Liver (tissue), 9 donors: ENCODE measurements around the gene ZNF555. TPM values are rescaled to one million over a fixed set of nuclear protein-coding genes. Genes with fewer than 3 reads are reported as not detected.

Experiments
- DNase-seq: peaks from one replicate; pipeline ENCODE4 v3.0.0-alpha.2; 2017; ENCODE audit warnings: low spot score
- H3K27ac ChIP-seq, 2 donors: one replicate each; pipeline ENCODE4 v1.7.0; 2013; ENCODE audit warnings: inconsistent platforms in 2 of 2, low read length in 2 of 2, control low read depth in 1 of 2, low read depth in 1 of 2, mild to moderate bottlenecking in 1 of 2
- H3K27me3 ChIP-seq, 4 donors: one replicate each; pipeline versions ENCODE4 v1.6.1 to v1.7.0; 2013; ENCODE audit warnings: low read length in 3 of 4, inconsistent platforms in 1 of 4, mild to moderate bottlenecking in 1 of 4, moderate library complexity in 1 of 4; ENCODE audit not compliant: control insufficient read depth in 4 of 4, insufficient read depth in 4 of 4
- H3K36me3 ChIP-seq, 4 donors: one replicate each; pipeline versions ENCODE4 v1.6.1 to v1.7.0; 2013; ENCODE audit warnings: low read length in 3 of 4, mild to moderate bottlenecking in 3 of 4, low read depth in 1 of 4, moderate library complexity in 1 of 4; ENCODE audit not compliant: control insufficient read depth in 4 of 4, insufficient read depth in 3 of 4
- H3K4me1 ChIP-seq, 4 donors: one replicate each; pipeline versions ENCODE4 v1.6.1 to v1.7.0; 2013; ENCODE audit warnings: low read length in 3 of 4, mild to moderate bottlenecking in 3 of 4, moderate library complexity in 1 of 4; ENCODE audit not compliant: control insufficient read depth in 4 of 4, insufficient read depth in 4 of 4
- H3K4me3 ChIP-seq, 3 donors: one replicate each; pipeline versions ENCODE4 v1.6.1 to v1.7.0; 2013; ENCODE audit warnings: low read length in 3 of 3, control low read depth in 1 of 3, low read depth in 1 of 3, mild to moderate bottlenecking in 1 of 3
- H3K9ac ChIP-seq, 2 donors: one replicate each; pipeline ENCODE4 v1.7.0; 2013; ENCODE audit warnings: low read length in 2 of 2, mild to moderate bottlenecking in 2 of 2, moderate library complexity in 2 of 2, control low read depth in 1 of 2, low read depth in 1 of 2
- H3K9me3 ChIP-seq, 4 donors: one replicate each; pipeline versions ENCODE4 v1.6.1 to v1.7.0; 2013; ENCODE audit warnings: low read length in 3 of 4; ENCODE audit not compliant: control insufficient read depth in 4 of 4
- EGR1 ChIP-seq, 2 donors: IDR thresholded peaks; 2 replicates each; pipeline ENCODE4 v1.6.1; 2016 to 2018; ENCODE audit warnings: antibody characterized with exemption in 2 of 2, low read depth in 2 of 2
- FOXA1 ChIP-seq: IDR thresholded peaks from 2 replicates; pipeline ENCODE4 v1.6.1; 2016; ENCODE audit warnings: antibody characterized with exemption
- FOXA2 ChIP-seq: IDR thresholded peaks from 2 replicates; pipeline ENCODE4 v1.6.1; 2016; ENCODE audit warnings: antibody characterized with exemption
- GABPA ChIP-seq, 2 donors: IDR thresholded peaks in 1 of 2; conservative IDR thresholded peaks in 1 of 2; 2 replicates each; pipeline ENCODE4 v1.6.1; 2016; ENCODE audit warnings: antibody characterized with exemption in 2 of 2, mild to moderate bottlenecking in 1 of 2, moderate library complexity in 1 of 2
- HNF4A ChIP-seq, 2 donors: conservative IDR thresholded peaks; 2 replicates each; pipeline ENCODE4 v1.6.1; 2016; ENCODE audit warnings: antibody characterized with exemption in 2 of 2, mild to moderate bottlenecking in 2 of 2
- HNF4G ChIP-seq: IDR thresholded peaks from 2 replicates; pipeline ENCODE4 v1.6.1; 2016; ENCODE audit warnings: antibody characterized with exemption
- JUND ChIP-seq, 2 donors: IDR thresholded peaks; 2 replicates each; pipeline ENCODE4 v1.6.1; 2016; ENCODE audit warnings: antibody characterized with exemption in 2 of 2
- MAX ChIP-seq: IDR thresholded peaks from 2 replicates; pipeline ENCODE4 v1.6.1; 2016; ENCODE audit warnings: antibody characterized with exemption
- NR2F2 ChIP-seq: IDR thresholded peaks from 2 replicates; pipeline ENCODE4 v1.6.1; 2016; ENCODE audit warnings: antibody characterized with exemption
- RAD21 ChIP-seq, 2 donors: IDR thresholded peaks; 2 replicates each; pipeline ENCODE4 v1.6.1; 2016; ENCODE audit warnings: antibody characterized with exemption in 2 of 2, mild to moderate bottlenecking in 2 of 2
- REST ChIP-seq: IDR thresholded peaks from 2 replicates; pipeline ENCODE4 v1.6.1; 2016; ENCODE audit warnings: antibody characterized with exemption, mild to moderate bottlenecking
- RXRA ChIP-seq, 2 donors: IDR thresholded peaks; 2 replicates each; pipeline ENCODE4 v1.6.1; 2017 to 2018; ENCODE audit warnings: antibody characterized with exemption in 2 of 2, mild to moderate bottlenecking in 1 of 2
- SP1 ChIP-seq: IDR thresholded peaks from 2 replicates; pipeline ENCODE4 v1.6.1; 2018; ENCODE audit warnings: antibody characterized with exemption, mild to moderate bottlenecking
- TAF1 ChIP-seq: conservative IDR thresholded peaks from 2 replicates; pipeline ENCODE4 v1.6.1; 2016; ENCODE audit warnings: antibody characterized with exemption, mild to moderate bottlenecking
- YY1 ChIP-seq: IDR thresholded peaks from 2 replicates; pipeline ENCODE4 v1.6.1; 2016; ENCODE audit warnings: antibody characterized with exemption, mild to moderate bottlenecking
- ZBTB33 ChIP-seq: IDR thresholded peaks from 2 replicates; pipeline ENCODE4 v1.6.1; 2016; ENCODE audit warnings: antibody characterized with exemption
- WGBS: extraction: QIAGEN DNeasy Blood & Tissue Kit; methylation state at CpG from one replicate; pipeline ENCODE4 v1.1.7; 2013; 5-methylcytosine and 5-hydroxymethylcytosine counted together
- polyA plus RNA-seq, 2 donors: library from polyadenylated mRNA; stranded (reverse) in 1 of 2; unstranded in 1 of 2; fragments of 200-250 nt in 1 of 2; fragments of >200 nt in 1 of 2; fragmentation: Nextera tagmentation in 1 of 2; extraction: Ambion mirVana in 1 of 2; gene quantifications; one replicate each; pipeline versions ENCODE4 v1.2.1 to v1.2.3, GENCODE V29; 2013 to 2015
- total RNA-seq, 2 donors: library from RNA; depleted of rRNA; stranded (reverse); fragments of >200 nt; gene quantifications; one replicate each; pipeline ENCODE4 v1.2.3, GENCODE V29; 2014
- TF ChIP-seq, protein P1 (sequence below): fragments of 150-350 bp; IDR thresholded peaks from 2 replicates; pipeline ENCODE4 v1.5.1; 2017; ENCODE audit warnings: improper control_type of control experiment, low read depth, low read length; ENCODE audit not compliant: missing input control
- donor health status: healthy.
- donor health status: healthy.
- donor health status: healthy.
- donor health status: healthy.
- donor health status: healthy.

ZNF555 gene
- total and polyA plus RNA-seq, 4 donors, result 1.3 to 2.8 (median 2.2) TPM

DNA sequence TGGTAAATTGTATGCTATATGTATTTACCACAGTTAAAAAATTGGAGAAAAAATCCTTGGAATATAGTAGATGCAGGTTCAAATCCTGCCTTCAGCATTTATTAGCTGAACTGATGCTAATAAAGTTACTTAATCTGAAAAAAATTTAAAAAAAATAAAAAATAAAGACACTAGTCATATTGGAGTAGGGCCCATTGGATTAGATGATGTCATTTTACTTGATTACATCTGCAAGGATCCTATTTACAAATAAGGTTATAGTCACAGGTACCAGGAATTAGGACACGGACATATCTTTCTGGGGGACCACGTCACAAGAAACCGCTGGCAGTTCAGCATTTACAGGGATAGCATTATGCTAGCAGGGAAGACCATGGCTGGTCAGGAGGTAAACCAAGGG is 6.2 kb downstream of the ZNF555 start:
- TF ChIP-seq REST (no peak), ZBTB33 (no peak), EGR1 (IDR thresholded peaks at IDR 0.05; ENCODE audit: low read depth in 2 of 2) (no peak), GABPA (IDR thresholded peaks at IDR 0.05 in 1 of 2, conservative IDR thresholded peaks at IDR 0.05 in 1 of 2) (no peak), JUND (IDR thresholded peaks at IDR 0.05) (no peak), RXRA (IDR thresholded peaks at IDR 0.05) (no peak), FOXA1 (no peak), NR2F2 (no peak), RAD21 (IDR thresholded peaks at IDR 0.05) (no peak)
- TF ChIP-seq, protein P1, sequence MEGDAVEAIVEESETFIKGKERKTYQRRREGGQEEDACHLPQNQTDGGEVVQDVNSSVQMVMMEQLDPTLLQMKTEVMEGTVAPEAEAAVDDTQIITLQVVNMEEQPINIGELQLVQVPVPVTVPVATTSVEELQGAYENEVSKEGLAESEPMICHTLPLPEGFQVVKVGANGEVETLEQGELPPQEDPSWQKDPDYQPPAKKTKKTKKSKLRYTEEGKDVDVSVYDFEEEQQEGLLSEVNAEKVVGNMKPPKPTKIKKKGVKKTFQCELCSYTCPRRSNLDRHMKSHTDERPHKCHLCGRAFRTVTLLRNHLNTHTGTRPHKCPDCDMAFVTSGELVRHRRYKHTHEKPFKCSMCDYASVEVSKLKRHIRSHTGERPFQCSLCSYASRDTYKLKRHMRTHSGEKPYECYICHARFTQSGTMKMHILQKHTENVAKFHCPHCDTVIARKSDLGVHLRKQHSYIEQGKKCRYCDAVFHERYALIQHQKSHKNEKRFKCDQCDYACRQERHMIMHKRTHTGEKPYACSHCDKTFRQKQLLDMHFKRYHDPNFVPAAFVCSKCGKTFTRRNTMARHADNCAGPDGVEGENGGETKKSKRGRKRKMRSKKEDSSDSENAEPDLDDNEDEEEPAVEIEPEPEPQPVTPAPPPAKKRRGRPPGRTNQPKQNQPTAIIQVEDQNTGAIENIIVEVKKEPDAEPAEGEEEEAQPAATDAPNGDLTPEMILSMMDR, result no peak
- peaks cover 0 to under 1% (median under 1%) of the 10 kb centered on the region in 4 donors for H3K4me1 ChIP-seq
- H3K36me3 ChIP-seq, result peaks cover 13 to 25% (median 22%) of the 10 kb centered on the region in 4 donors
- no peak overlapping the region for H3K9ac ChIP-seq
- H3K4me3 ChIP-seq, result peak overlapping the region in 1 of 3 donors; percentile 26
- 98% methylated on average over 3 of the region's 3 CpGs for WGBS
- H3K9me3 ChIP-seq, result peaks cover 21 to 37% (median 30%) of the 10 kb centered on the region in 4 donors
- no peak for DNase-seq
- H3K27ac ChIP-seq, result no peak overlapping the region
- H3K27me3 ChIP-seq, result no peaks in the 10 kb centered on the region

DNA sequence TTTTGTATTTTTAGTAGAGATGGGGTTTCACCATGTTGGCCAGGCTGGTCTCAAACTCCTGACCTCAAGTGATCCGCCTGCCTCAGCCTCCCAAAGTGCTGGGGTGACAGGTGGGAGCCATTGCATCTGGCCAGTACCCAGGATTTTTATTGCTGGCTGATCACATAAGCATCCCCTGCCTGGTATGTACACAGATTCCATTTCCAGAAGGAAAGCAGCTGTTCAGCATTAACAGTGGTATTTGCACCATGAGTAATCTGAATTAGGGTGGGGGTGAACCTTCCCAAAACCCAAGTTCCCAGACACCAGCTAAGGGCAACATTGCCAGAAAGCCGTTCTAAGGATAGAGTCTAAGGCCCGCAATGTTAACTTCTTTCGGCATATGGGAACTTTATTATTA is 7.3 kb downstream of the ZNF555 start:
- Histone ChIP-seq H3K27ac (no peak overlapping the region), H3K9ac (no peak overlapping the region), H3K9me3 (peaks cover 32 to 48% (median 42%) of the 10 kb centered on the region in 4 donors), H3K27me3 (no peaks in the 10 kb centered on the region), H3K4me3 (peak overlapping the region in 2 of 3 donors; percentile 33 to 44), H3K36me3 (peaks cover 15 to 36% (median 33%) of the 10 kb centered on the region in 4 donors), H3K4me1 (no peaks in the 10 kb centered on the region)
- WGBS, result 86% methylated on average over 4 of the region's 4 CpGs
- DNase-seq, result no peak
- no peak for TF ChIP-seq FOXA2
- TF ChIP-seq YY1, result no peak
- no peak for TF ChIP-seq HNF4G
- TF ChIP-seq JUND (IDR thresholded peaks at IDR 0.05), result no peak
- no peak for TF ChIP-seq NR2F2
- TF ChIP-seq ZBTB33, result no peak
- no peak for TF ChIP-seq TAF1
- TF ChIP-seq HNF4A (conservative IDR thresholded peaks at IDR 0.05), result no peak
- no peak for TF ChIP-seq SP1
- no peak for TF ChIP-seq MAX
- TF ChIP-seq GABPA (IDR thresholded peaks at IDR 0.05 in 1 of 2, conservative IDR thresholded peaks at IDR 0.05 in 1 of 2), result no peak
- TF ChIP-seq RXRA (IDR thresholded peaks at IDR 0.05), result no peak
- no peak for TF ChIP-seq FOXA1
- TF ChIP-seq REST, result no peak
